ENCODE measurements around the gene ZNF546.
"Not testable (repeated sequence)": the region's sequence is repeated elsewhere in the genome, so short reads cannot be mapped to it uniquely, and the experiment has no call there.

Gene ZNF546

DNA sequence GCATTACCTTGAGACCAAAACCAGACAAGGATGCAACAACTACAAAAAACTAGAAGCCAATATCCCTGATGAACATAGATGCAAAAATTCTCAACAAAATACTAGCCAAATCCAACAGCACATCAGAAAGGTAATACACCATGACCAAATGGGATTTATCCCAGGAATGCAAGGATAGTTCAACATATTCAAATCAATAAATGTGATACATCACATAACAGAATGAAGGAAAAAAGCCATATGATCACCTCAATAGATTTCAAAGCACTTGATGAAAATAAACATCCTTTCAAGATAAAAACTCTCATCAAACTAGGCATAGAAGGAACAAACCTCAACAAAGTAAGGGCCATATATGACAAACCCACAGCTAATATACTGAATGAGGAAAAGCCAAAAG, 10.2 kb upstream of the ZNF546 start:
- no peak for DNase-seq

- DNase-seq = no peak
Measured at GRCh38 chr19:39987167-39987566, 9.7 kb upstream of the ZNF546 start.

DNA sequence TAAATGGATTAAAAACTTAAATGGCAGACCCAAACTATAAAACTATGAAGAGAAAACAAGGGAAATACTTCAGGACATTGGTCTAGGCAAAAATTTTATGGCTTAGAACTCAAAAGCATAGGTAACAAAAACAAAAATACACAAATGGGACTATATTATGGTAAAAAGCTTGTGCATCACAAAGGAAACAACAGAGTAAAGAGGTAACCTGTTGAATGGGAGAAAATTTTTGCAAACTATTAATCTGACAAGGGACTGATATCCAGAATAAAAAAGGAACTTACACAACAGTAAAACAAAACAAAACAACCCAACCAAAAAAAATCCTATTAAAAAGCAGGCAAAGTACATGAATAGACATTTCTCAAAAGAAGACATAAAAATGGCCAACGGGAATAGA, 9.3 kb upstream of the ZNF546 start:
- DNase-seq = no peak

- DNase-seq = no peak
Measured at GRCh38 chr19:39993605-39994004, 3.3 kb upstream of the ZNF546 start.

GRCh38 chr19:39994361-39994760, 2.5 kb upstream of the ZNF546 start:
- DNase-seq = no peak

DNA sequence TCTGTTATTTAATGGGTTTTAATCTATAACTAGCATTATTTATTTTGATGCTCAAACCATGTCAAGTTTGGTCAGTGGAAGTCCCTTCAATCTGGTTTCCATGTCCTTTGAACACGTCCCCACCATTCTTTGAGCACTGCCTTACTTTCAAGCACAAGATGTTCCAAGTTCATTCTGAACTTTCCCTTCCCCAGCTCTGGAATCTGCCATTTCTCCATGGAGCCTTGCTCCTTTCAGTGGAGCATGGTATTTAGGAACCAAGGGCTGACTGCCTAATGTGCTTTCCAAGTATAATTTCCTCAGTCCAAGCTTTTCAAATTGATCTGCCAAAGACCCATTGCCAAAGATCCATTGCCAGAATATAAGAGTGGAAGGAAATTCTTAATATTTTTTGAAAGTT, 1.1 kb upstream of the ZNF546 start:
- DNase-seq = no peak

DNA sequence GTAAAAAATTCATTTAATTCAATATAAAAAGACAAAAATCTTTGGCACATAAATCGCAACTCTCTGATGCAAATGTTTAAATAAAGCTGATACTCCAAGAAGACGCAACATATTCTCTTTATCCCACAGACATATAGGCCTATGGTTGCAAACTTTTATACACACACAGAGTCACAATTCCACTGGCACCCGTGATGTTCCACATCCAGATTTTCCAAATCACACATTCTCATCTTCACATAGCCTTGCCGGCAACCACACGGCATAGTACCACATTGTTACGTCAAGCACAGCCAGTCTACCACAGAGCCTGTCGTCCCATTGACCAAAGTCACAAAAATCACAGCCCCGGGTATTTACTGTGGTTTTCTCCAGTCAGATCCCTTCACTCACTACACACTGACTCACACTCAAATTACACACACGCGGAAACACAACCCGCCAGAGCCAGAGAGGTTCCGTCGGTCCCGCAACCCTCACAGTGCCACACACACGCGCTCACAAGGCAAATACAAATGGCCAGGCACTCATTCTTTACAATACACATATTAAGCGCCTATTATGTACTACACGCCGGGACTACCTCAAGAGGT, 546 bp upstream of the ZNF546 start:
- DNase-seq = peak in 1 of 4 experiments; percentile 51

DNA sequence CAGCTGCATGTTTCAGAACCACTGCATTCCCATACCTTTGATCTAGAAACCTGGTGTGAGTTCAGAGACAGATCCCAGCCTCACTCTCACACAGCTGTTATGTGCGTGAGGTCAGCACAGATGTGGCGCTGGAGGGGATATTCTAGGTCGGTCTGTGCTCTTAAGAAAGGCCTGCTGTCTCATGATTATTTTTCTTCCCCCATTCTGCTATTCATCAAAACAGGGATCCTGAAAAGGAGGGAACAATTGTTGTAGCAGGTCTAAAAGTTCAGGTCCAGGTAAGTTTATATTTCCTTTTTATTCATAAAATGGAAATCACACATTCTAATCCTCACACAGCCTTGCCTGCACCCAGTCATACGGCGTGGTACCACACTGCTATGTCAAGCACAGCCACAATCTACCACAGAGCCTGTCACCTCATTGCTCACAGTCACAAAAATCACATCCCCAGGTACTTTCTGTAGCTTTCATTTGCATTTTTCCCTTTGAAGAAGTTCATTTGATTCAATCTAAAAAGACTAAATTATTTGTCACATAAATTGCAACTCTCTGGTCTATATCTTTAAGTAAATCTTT, 867 bp downstream of the ZNF546 start:
- no peak for DNase-seq

DNA sequence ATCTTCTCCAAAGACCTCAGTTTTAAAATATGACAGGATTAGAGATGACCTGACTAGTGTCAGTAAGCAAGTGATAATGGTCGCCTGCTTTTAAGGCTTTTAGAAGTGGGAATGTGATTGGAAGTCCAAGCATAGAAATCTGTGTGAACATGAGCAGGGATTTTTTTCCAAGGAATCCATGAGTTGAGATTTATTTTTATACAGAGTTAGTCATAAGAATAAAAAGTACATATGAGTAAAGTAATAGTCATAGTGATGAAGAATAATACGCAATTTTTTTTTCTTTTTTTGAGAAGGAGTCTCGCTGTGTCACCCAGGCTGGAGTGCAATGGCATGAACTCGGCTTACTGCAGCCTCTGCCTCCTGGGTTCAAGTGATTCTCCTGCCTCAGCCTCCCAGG, 1.6 kb downstream of the ZNF546 start:
- no peak for DNase-seq

- no peak for DNase-seq
Measured at GRCh38 chr19:40005691-40006272, 8.9 kb downstream of the ZNF546 start.

DNA sequence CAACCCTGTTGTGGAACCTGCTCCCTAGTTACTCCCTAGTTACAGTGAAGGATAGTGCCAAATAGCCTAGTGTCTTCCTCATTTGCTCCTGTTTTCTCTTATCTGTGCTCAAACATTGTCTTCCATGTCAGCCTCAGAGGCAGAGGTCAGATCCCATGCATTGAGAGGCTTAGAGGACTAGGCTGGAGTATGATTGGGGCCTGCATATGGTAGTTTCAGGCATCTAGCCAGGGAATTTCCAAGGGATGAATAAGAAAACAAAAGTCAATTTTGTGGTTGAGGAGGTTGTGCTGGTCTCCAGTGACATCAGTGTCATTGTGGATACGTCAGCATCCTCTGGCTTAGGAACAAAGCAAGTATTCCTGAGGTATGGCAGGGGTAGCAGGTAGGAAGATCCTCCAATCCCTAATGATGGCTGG, 9.4 kb downstream of the ZNF546 start:
- no peak for DNase-seq

GRCh38 chr19:40009674-40010073, 12.8 kb downstream of the ZNF546 start:
- DNase-seq = no peak

DNA sequence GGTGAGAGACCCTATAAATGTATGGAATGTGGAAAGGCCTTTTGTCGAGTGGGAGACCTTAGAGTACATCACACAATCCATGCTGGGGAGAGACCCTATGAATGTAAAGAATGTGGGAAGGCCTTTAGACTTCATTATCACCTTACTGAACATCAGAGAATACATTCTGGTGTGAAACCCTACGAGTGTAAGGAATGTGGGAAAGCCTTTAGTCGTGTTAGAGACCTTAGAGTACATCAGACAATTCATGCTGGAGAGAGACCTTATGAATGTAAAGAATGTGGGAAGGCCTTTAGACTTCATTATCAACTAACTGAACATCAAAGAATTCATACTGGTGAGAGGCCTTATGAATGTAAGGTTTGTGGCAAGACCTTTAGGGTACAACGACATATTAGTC, 17.1 kb downstream of the ZNF546 start:
- no peak for DNase-seq

GRCh38 chr19:40023969-40024368, 27.1 kb downstream of the ZNF546 start:
- no peak for DNase-seq

DNA sequence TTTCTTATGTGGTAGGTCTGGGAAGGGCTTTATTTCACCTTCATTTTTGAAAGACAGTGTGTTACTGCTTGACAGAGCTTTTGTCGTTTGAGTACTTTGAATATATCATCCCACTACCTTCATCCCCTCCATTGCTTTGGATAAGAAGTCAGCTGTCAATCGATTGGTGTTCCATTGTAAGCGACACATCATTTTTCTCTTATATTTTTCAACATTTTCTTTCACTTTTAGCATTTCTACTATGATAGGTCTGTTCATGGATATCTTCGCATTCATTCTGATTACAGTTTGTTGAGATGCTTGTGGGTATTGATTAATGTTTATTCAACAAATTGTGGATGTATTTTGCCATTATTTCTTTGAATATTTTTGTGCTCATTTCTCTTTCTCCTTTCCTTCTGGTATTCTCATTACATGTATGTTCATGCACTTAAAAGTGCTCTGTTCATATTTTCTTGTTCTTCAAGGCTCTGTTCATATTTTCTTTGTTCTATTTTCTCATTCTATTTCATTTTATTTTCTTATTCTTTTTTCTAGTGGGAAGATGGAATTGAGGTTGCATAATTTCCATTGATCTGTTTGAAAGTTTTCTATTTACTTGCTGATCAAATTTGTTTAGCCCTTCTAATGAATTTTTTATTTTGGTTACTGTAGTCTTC, 29.2 kb downstream of the ZNF546 start:
- no peak for DNase-seq

GRCh38 chr19:40026597-40026970, 29.7 kb downstream of the ZNF546 start:
- DNase-seq = no peak

- no peak for DNase-seq
Measured at GRCh38 chr19:40033989-40034560, 37.2 kb downstream of the ZNF546 start.

DNA sequence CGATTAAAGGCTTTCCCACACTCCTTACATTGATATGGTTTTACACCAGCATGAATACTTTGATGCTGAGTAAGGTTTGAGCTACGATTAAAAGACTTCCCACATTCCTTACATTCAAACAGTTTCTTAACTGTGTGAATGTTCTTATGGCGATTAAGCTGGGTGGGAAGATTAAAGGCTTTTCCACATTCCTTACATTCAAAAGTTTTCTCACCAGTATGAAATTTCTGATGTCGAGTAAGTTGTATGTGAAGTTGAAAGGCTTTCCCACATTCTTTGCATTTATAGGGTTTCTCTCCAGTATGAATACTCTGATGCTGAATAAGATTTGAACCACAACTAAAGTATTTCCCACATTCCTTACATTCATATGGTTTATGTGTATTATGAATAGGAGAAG, 39.1 kb downstream of the ZNF546 start:
- no peak for DNase-seq

DNA sequence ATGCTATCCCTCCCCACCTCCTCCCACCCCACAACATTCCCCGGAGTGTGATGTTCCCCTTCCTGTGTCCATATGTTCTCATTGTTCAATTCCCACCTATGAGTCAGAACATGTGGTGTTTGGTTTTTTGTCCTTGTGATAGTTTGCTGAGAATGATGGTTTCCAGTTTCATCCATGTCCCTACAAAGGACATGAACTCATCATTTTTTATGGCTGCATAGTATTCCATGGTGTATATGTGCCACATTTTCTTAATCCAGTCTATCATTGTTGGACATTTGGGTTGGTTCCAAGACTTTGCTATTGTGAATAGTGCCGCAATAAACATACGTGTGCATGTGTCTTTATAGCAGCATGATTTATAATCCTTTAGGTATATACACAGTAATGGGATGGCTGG, 41.2 kb downstream of the ZNF546 start:
- not testable (repeated sequence) for DNase-seq

GRCh38 chr19:40041718-40042117, 44.9 kb downstream of the ZNF546 start:
- DNase-seq = not testable (repeated sequence)

DNA sequence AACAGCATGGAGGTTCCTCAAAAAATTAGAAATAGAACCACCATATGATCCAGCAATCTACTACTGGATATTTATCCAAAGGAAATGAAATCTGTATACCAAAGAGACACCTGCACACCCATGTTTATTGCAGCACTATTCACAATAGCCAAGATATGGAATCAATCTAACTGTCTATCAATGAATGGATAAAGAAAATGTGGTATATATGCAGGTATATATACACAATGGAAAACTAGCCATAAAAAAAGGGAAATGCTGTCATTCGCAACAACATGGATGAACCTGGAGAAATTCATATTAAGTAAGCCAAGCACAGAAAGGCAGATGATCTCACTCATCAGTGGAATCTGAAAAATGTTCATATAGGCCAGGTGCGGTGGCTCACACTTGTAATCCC, 56.6 kb downstream of the ZNF546 start:
- no peak for DNase-seq

DNA sequence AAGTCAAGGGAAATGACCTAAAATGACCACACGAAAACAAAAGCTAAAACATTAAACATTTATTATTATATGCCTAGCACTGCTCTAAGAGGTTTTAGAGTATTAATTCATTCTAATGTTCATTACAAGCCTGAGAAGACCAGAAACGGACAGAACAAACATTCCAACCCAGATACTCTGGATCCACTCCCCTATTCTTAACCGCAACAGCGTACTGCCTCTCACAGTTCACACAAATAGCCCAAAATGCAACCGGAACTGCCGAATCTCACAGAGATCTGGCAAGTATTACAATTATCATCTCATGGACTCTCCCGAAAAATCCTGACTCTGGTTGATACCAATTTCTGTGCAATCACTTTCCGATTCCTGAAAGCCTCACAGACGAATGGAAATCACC, 57.8 kb downstream of the ZNF546 start:
- no peak for DNase-seq

- no peak for DNase-seq
Measured at GRCh38 chr19:40055049-40055448, 58.2 kb downstream of the ZNF546 start.

Measured in suppressor macrophage (primary cell).